GM12891 (cell line): ENCODE results near the gene MRPL30.

ENCODE experiments used
- PAX5 ChIP-seq: IDR thresholded peaks from 2 replicates; pipeline ENCODE4 v1.6.1; 2011; ENCODE audit warnings: low read length, moderate library complexity, mild to moderate bottlenecking; ENCODE audit not compliant: insufficient read depth, severe bottlenecking
- POLR2A ChIP-seq: IDR thresholded peaks from 2 replicates; pipeline ENCODE4 v1.6.1; 2011; ENCODE audit warnings: low read depth, low read length, control low read depth
- POLR2AphosphoS5 ChIP-seq: IDR thresholded peaks from 2 replicates; pipeline ENCODE4 v1.6.1; 2011; ENCODE audit warnings: low read depth, low read length, control low read depth
- TAF1 ChIP-seq: IDR thresholded peaks from 2 replicates; pipeline ENCODE4 v1.6.1; 2011; ENCODE audit warnings: low read depth, low read length, control low read depth

DNA sequence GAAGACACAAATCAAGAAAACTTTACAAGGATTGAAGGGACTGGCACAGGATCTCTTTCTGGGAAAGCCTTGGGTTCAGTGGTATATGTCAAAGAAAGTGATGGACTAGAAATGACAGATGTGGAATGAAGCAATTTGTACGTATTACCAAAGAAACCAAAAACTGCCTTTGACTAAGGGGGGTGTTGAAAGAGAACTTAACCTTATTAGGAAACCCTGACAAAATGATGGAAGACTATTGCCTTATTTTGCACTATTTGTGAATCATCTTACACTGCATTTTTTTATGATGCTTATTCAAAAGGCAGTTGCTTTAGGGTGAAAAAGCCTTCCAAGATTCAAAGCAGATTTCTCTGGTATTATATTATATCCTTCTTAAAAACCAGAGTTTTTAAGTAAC is 30.3 kb upstream of the MRPL30 start:
- no peak for TF ChIP-seq POLR2A
- TF ChIP-seq TAF1: no peak
- no peak for TF ChIP-seq PAX5
- no peak for TF ChIP-seq POLR2AphosphoS5
